Middle frontal gyrus (tissue), 1 donor: ENCODE data around the gene KDM5C.

ENCODE experiments used
- DNase-seq: peaks from one replicate; pipeline ENCODE4 v3.0.0-alpha.2; 2015; ENCODE audit warnings: low spot score; ENCODE audit errors: extremely low spot score

Gene KDM5C

GRCh38 chrX:53224860-53225797 is at the start of gene KDM5C:
Gene KDM5C, minus strand, starts transcription at chrX:53225207. Its CDS starts 318 bp downstream, at chrX:53224889.
- peak; percentile 60 for DNase-seq

DNA sequence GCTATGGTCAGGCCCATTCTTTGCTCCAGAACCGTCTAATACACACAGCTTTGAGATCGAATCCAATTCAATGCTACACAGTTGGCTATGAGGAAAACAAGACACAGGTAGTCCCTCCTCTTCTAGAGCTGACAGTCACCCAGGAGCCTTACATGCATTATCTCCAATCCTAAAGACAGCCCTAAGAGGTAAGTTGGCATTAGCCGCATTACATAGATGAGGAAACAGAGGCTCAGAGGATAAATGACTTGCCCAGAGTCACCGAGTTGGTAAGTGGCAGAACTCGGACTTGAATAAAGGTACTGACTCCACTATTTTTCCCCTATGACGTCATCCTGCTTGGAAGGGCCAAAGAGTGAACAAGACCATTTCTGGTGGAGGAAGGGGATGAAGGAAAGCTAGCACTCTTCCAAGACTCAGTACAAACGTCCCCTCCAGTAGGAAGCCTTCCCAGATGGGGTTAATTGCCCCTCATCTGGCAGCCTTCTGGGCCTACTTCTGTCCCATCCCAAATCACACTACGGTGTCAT is 47.9 kb upstream of the KDM5C start:
- no peak for DNase-seq

GRCh38 chrX:53269536-53270107 is 44.6 kb upstream of the KDM5C start:
- no peak for DNase-seq

- no peak for DNase-seq
Measured at GRCh38 chrX:53268173-53268572, 43.2 kb upstream of the KDM5C start.

DNA sequence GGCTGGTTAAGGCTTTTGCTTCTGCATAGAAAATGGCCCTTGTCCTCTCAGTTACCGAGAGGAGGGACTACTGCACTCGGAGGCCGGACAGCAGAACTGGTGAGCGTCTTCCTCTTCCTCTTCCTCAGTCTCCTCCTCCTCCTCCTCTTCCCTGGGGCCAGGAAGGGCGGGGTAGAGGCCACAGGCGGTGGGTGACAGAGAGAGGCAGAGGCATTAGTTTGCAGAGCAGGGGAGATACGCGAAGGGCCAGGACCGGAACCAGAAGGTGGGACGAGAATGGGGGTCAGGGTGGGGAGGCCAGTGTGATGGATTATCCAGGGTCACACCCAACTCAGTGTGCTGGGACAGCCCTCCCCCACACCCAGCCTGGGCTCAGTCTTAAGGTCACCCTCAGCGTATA is 41.9 kb upstream of the KDM5C start:
- DNase-seq, result no peak

DNA sequence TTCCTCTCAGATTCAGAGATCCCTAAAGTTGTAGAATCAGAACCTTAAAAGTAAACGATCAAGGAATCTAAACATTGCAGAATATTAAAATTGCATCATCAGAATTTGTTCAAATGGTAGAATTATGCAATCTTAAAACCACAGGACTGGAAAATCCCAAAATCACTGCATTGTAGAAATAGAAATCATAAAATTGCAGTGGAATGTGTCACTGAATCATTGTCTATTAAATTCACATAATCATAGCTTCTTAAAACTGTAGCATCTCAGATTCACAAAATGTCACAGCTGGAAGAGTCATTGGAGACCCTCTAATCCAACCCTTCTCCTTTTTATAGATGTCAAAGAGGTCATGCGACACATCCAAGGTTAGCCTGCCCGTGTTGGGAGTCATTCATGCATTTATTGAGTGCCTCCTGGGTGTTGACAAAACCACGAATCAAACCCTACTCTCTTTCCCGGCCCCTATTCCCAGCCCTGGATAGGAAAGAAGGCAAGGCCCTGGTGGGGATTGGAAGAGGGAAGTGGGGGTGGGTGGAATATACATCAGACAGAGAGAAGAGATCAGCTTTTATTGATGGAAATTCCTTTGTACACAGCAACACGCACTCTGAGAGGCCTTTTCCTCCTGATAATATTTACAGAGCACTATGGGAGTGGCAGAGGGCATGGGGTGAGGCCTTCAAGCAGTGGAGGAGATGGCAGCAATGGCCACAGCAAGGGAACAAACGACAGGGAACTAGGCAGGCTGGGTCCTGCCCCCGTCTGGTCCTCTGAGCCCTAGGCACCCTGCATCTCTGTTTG is 41.0 kb upstream of the KDM5C start:
- DNase-seq, result no peak

DNA sequence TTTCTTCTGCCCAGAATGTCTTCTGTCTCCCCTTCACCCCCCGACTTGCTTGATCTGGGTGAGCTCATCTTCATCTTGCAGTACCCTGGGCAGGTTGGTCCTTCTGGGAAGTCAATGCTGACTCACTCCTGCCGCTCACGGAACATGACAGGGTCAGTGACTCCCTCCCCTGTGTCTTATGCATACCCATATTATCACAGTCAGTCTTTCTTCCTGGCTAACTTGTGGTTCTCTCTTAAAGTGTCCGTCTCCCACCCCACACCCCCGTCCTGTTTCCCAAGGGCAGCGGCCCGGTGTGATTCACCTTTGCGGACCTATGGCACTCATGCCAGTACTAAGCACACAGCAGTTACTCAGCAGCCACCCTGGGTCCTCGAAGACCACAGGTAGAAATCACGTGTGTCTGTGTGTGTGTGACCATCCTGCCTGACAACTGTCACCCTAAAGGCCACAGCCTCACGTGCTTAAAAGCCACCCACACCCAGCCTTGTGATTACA is 38.6 kb upstream of the KDM5C start:
- DNase-seq, result no peak

DNA sequence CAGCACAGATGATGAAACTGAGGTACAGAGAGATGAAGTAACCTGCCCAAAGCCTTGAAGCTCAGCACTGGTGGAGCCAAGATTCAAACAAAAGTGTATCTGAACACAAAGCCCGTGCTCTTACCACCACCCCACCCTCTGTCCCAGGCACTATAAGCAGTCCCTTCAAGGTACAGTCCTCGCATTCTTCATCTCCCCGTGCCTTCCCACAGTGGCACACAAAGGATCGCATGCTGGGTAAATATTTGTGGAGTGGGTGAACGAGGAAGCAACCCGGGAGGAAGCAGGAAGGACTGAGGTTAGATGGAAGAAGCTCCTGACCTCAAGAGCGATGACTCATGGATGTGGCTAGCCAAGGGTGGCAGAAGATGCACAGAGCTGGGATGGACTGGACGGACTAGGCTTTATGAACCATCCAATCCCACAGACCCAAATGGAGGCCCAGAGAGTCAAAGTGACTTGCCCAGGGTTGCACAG is 37.9 kb upstream of the KDM5C start:
- DNase-seq, result no peak

- no peak for DNase-seq
Measured at GRCh38 chrX:53262189-53262917, 37.3 kb upstream of the KDM5C start.

GRCh38 chrX:53261355-53261972 is 36.5 kb upstream of the KDM5C start:
- DNase-seq, result no peak

DNA sequence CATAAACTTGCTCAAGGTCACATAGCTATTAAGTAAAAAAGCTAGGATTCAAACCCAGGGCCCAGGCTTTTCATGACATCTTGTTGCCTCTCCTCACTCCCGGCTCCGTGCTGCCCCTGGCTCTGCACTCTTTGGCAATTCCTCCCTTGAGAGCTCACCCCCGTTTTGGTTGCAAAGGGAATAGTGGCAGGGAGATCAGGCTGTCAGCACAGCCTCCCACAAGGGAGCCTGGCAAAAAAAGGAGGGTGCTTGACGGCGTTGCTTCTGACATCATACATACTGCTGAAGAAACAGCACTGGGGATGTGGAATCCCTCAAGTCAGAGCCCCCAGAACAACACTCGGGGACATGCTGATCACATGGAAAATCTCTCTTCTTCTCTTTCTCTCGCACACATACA is 35.8 kb upstream of the KDM5C start:
- DNase-seq, result no peak

- DNase-seq, result no peak
Measured at GRCh38 chrX:53257670-53258423, 32.8 kb upstream of the KDM5C start.

DNA sequence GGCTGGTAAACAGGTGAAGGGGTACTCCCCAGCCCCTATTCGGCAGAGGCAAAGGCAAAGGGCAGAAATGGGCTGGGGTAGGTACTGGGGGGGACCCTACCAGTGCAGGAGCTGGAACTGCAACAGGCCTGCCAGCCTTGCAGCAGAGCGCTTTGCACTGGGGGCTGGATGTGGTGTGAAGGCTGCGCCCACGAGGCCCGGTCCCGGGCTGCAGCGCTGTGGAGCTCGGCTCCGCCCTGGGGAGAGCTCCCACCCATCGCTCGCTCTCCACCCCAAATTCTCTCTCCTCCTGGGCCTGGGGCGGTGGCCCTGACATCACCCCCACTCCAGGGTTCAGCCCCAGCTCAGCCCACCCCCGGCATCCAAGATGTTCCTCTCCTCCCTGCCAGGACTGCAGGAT is 32.2 kb upstream of the KDM5C start:
- no peak for DNase-seq

GRCh38 chrX:53256446-53257041 is 31.5 kb upstream of the KDM5C start:
- no peak for DNase-seq

DNA sequence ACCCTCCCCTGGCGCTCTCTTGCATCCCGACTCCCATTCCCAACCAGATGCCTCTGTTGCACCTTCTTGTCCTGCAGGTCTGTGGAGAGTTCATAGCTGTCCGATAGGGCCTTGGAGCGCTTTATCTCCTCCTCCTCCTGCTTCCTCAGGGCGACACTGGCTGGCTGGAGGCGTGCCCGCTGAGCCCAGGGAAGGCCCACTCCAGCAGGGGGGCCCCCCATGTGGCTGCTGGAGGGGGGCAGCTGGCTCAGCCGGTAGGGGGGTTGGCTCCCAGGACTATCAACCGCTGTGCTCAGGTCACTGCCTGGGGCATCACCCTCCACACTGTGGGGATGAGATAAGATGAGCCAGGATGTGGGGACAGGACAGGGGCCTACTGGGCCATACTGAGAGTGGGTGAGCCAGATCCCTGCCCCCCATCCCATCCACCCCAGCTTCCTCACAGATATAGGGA is 30.8 kb upstream of the KDM5C start:
- no peak for DNase-seq

DNA sequence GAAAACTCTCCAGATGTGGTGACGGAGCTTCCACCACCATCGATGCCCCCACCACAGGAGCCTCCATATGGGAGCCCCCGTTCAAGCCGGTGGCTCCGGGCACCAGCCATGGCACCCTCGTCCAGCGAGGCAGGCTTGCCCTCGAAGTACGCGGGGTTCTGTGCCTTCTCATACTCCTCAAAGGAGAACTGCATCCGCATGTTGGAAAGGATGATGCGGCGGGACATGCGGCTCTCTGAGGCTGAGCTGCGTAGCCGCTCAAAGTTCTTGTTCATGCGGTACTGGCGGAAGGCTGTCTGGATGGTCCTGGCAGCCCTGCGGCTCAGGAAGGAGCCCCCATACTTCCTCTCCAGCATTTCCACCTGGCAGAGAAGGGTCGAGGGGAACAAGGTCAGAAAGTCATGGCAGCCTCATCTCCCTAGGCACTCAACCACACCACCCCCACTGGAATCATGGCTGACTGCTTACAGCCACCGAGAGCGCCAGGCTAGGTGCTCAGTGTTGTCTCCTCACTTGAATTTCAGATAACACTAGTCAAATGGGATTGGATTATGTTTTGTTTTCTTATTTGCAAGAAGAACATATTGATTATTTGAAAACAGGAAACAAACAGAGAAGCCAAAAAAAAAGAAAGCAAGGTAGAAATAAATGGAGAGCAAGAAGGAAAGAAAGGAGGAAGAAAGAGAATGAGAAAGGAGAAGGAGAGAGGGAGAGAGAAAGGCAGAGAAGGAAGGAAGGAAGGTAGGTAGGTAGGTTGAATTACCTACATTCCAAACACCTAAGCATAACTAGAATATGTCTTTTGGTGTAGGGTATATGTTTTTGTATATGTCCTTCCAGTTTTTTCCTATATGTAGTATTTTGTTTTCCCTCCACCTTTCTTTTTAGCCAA is 29.8 kb upstream of the KDM5C start:
- no peak for DNase-seq

- DNase-seq, result no peak
Measured at GRCh38 chrX:53253293-53254020, 28.4 kb upstream of the KDM5C start.
